ENCODE data around the gene NAP1L1. TPM values are rescaled to one million over a fixed set of nuclear protein-coding genes. Genes with fewer than 3 reads are reported as not detected.

Gene NAP1L1
- total RNA-seq, 1 donor from 2014 or later = 687 TPM

DNA sequence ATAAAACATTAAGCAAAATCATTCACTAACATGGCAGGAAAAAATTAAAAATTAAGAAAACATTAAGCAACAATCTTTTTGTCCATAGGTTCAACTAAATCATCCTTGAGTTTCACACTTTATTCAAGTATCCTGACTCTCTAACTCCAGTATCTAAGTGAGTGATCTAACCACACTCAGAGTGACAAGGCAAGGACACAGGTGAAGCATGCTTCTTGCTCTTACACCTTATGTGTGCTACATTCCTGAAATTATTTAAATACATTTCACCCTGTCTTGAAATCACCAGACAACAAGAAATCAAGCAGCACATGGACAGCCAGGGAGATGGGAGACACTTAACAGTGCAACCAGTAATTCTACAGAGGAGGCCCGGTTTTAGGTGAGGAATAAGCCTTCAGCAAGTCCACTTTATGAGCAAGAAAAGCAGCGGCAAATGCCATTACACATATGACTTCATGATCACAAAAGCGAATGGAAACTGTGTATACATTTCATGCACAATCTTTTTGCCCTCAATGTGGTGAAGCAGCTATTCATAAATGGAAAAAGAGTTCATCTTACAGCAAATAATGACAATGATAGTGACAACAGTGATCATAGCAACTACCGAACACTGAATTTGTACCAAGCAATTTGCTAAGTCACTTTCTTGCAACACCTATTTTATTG lies 90.3 kb downstream of the NAP1L1 start:
- Histone ChIP-seq H2AFZ (ENCODE audit: low read depth, low read length) (no peak overlapping the region), H3K27ac (ENCODE audit: low read depth, low read length) (no peak overlapping the region), H3K36me3 (ENCODE audit: insufficient read depth, low read length) (no peaks in the 10 kb centered on the region), H3K9me3 (ENCODE audit: insufficient read depth, low read depth, low read length) (no peaks in the 10 kb centered on the region), H3K79me2 (ENCODE audit: insufficient read depth, low read length) (no peaks in the 10 kb centered on the region), H4K20me1 (ENCODE audit: insufficient read depth, low read length) (no peaks in the 10 kb centered on the region), H3K9ac (ENCODE audit: low read length) (no peak overlapping the region), H3K4me3 (ENCODE audit: insufficient read depth, low read depth, low read length) (no peak overlapping the region), H3K4me2 (ENCODE audit: low read length) (no peak overlapping the region), H3K27me3 (ENCODE audit: insufficient read depth, low read length) (no peaks in the 10 kb centered on the region), H3K4me1 (ENCODE audit: insufficient read depth, low read length) (peaks cover 14% of the 10 kb centered on the region)
- Mint-ChIP-seq H3K36me3 (ENCODE audit: low read depth, unreplicated experiment) (peaks cover 3% of the 10 kb centered on the region), H3K27me3 (ENCODE audit: low read depth, unreplicated experiment) (no peaks in the 10 kb centered on the region), H3K4me1 (ENCODE audit: low read depth, unreplicated experiment) (peaks cover 14% of the 10 kb centered on the region), H3K4me3 (ENCODE audit: unreplicated experiment) (no peak overlapping the region), H3K9me3 (ENCODE audit: unreplicated experiment) (no peaks in the 10 kb centered on the region), H3K27ac (ENCODE audit: unreplicated experiment) (no peak overlapping the region)
- TF ChIP-seq, protein P1, sequence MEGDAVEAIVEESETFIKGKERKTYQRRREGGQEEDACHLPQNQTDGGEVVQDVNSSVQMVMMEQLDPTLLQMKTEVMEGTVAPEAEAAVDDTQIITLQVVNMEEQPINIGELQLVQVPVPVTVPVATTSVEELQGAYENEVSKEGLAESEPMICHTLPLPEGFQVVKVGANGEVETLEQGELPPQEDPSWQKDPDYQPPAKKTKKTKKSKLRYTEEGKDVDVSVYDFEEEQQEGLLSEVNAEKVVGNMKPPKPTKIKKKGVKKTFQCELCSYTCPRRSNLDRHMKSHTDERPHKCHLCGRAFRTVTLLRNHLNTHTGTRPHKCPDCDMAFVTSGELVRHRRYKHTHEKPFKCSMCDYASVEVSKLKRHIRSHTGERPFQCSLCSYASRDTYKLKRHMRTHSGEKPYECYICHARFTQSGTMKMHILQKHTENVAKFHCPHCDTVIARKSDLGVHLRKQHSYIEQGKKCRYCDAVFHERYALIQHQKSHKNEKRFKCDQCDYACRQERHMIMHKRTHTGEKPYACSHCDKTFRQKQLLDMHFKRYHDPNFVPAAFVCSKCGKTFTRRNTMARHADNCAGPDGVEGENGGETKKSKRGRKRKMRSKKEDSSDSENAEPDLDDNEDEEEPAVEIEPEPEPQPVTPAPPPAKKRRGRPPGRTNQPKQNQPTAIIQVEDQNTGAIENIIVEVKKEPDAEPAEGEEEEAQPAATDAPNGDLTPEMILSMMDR (IDR thresholded peaks at IDR 0.05; ENCODE audit: insufficient read depth, low read depth, low read length) = no peak
- no peak for TF ChIP-seq EZH2 (IDR thresholded peaks at IDR 0.05; ENCODE audit: insufficient read depth, low read length)
- no peak for FAIRE-seq
- DNase-seq (ENCODE audit: low read depth) = no peak

DNA sequence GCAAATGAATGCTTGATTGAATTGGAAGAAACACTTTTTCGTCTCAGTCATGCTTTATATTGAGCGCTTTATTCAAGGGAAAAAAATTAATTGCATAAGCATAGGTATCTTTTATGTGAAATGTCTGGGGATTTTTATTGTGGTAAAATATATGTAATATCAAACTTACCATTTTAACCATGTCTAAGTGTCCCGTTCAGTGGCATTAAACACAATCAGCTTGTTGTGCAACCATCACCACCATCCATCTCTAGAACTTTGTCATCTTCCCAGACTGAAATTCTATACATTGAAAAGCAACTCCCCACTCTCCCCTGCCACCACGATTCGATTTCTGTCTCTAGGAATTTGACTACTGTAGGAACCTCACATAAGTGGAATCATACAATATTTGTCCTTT lies 92.7 kb downstream of the NAP1L1 start:
- no peak for FAIRE-seq
- peaks cover 3% of the 10 kb centered on the region for H3K4me1 Mint-ChIP-seq (ENCODE audit: low read depth, unreplicated experiment)

More for the DNA sequence above, 92.7 kb downstream of the NAP1L1 start:
- no peaks in the 10 kb centered on the region for H3K36me3 ChIP-seq (ENCODE audit: insufficient read depth, low read length)
- no peaks in the 10 kb centered on the region for H3K27me3 ChIP-seq (ENCODE audit: insufficient read depth, low read length)
- no peak for DNase-seq (ENCODE audit: low read depth)
- peaks cover 11% of the 10 kb centered on the region for H3K9me3 Mint-ChIP-seq (ENCODE audit: unreplicated experiment)
- no peak overlapping the region for H3K4me3 Mint-ChIP-seq (ENCODE audit: unreplicated experiment)
- no peaks in the 10 kb centered on the region for H3K79me2 ChIP-seq (ENCODE audit: insufficient read depth, low read length)
- H3K4me1 ChIP-seq (ENCODE audit: insufficient read depth, low read length) = no peaks in the 10 kb centered on the region
- no peak overlapping the region for H3K4me2 ChIP-seq (ENCODE audit: low read length)
- no peak overlapping the region for H2AFZ ChIP-seq (ENCODE audit: low read depth, low read length)
- H3K27ac Mint-ChIP-seq (ENCODE audit: unreplicated experiment) = no peak overlapping the region
- TF ChIP-seq, protein P1 (IDR thresholded peaks at IDR 0.05; ENCODE audit: insufficient read depth, low read depth, low read length) = no peak
- TF ChIP-seq EZH2 (IDR thresholded peaks at IDR 0.05; ENCODE audit: insufficient read depth, low read length) = no peak
- no peak overlapping the region for H3K27ac ChIP-seq (ENCODE audit: low read depth, low read length)
- no peak overlapping the region for H3K4me3 ChIP-seq (ENCODE audit: insufficient read depth, low read depth, low read length)
- no peaks in the 10 kb centered on the region for H4K20me1 ChIP-seq (ENCODE audit: insufficient read depth, low read length)
- no peaks in the 10 kb centered on the region for H3K27me3 Mint-ChIP-seq (ENCODE audit: low read depth, unreplicated experiment)
- H3K9ac ChIP-seq (ENCODE audit: low read length) = no peak overlapping the region
- H3K9me3 ChIP-seq (ENCODE audit: insufficient read depth, low read depth, low read length) = no peaks in the 10 kb centered on the region
- peaks cover 5% of the 10 kb centered on the region for H3K36me3 Mint-ChIP-seq (ENCODE audit: low read depth, unreplicated experiment)
